Ectodermal cell (in vitro differentiated cells): Measurements from ENCODE around the gene SNX20.

Source experiments
- H3K27ac ChIP-seq: 2 replicates; pipeline ENCODE4 v1.7.0; 2013; ENCODE audit warnings: mild to moderate bottlenecking, low read depth, low read length; ENCODE audit not compliant: insufficient read depth, poor library complexity, severe bottlenecking
- H3K27me3 ChIP-seq: 2 replicates; pipeline ENCODE4 v1.7.0; 2013; ENCODE audit warnings: mild to moderate bottlenecking, low read length; ENCODE audit not compliant: insufficient read depth, control insufficient read depth, poor library complexity, severe bottlenecking
- H3K36me3 ChIP-seq: one replicate; pipeline ENCODE4 v1.7.0; 2013; ENCODE audit warnings: low read length; ENCODE audit not compliant: control insufficient read depth, insufficient read depth
- H3K4me1 ChIP-seq: one replicate; pipeline ENCODE4 v1.7.0; 2013; ENCODE audit warnings: low read length; ENCODE audit not compliant: control insufficient read depth, insufficient read depth
- H3K4me3 ChIP-seq: 2 replicates; pipeline ENCODE4 v1.7.0; 2013; ENCODE audit warnings: low read depth, low read length, control low read depth; ENCODE audit not compliant: insufficient read depth
- H3K9me3 ChIP-seq: 2 replicates; pipeline ENCODE4 v1.7.0; 2013; ENCODE audit warnings: mild to moderate bottlenecking, low read length, moderate library complexity; ENCODE audit not compliant: control insufficient read depth
- WGBS, 2 experiments: methylation state at CpG; one replicate each; pipeline ENCODE4 v1.1.7; 2013; ENCODE audit warnings: missing lambda C conversion rate in 2 of 2; 5-methylcytosine and 5-hydroxymethylcytosine counted together

The SNX20 gene

GRCh38 chr16:50657241-50657640, 23.9 kb downstream of the SNX20 start:
- H3K4me3 ChIP-seq, result no peak overlapping the region
- peaks cover 7% of the 10 kb centered on the region for H3K4me1 ChIP-seq
- H3K27me3 ChIP-seq, result no peaks in the 10 kb centered on the region
- WGBS, 2 experiments, result 81% methylated on average over 5 of the region's 5 CpGs
- H3K27ac ChIP-seq, result no peak overlapping the region
- no peaks in the 10 kb centered on the region for H3K36me3 ChIP-seq
- no peaks in the 10 kb centered on the region for H3K9me3 ChIP-seq

GRCh38 chr16:50655558-50656055, 25.5 kb downstream of the SNX20 start:
- H3K9me3 ChIP-seq, result no peaks in the 10 kb centered on the region
- H3K36me3 ChIP-seq, result no peaks in the 10 kb centered on the region

GRCh38 chr16:50653633-50654519, 27.2 kb downstream of the SNX20 start:
- Histone ChIP-seq H3K4me3 (no peak overlapping the region), H3K27ac (no peak overlapping the region)
- WGBS, 2 experiments, result 87 to 90% methylated on average over 11 of the region's 11 CpGs

More at GRCh38 chr16:50655558-50656055, 25.5 kb downstream of the SNX20 start:
- no peak overlapping the region for H3K27ac ChIP-seq
- no peak overlapping the region for H3K4me3 ChIP-seq
- H3K27me3 ChIP-seq, result no peaks in the 10 kb centered on the region
- peaks cover 7% of the 10 kb centered on the region for H3K4me1 ChIP-seq
- 90 to 93% methylated on average over 3 of the region's 3 CpGs for WGBS, 2 experiments

GRCh38 chr16:50652836-50653425, 28.2 kb downstream of the SNX20 start:
- 87 to 89% methylated on average over 13 to 14 of the region's 14 CpGs for WGBS, 2 experiments
- Histone ChIP-seq H3K4me1 (peaks cover 6% of the 10 kb centered on the region), H3K27me3 (no peaks in the 10 kb centered on the region), H3K4me3 (no peak overlapping the region), H3K36me3 (no peaks in the 10 kb centered on the region), H3K27ac (no peak overlapping the region), H3K9me3 (no peaks in the 10 kb centered on the region)

More at GRCh38 chr16:50653633-50654519, 27.2 kb downstream of the SNX20 start:
- H3K27me3 ChIP-seq, result no peaks in the 10 kb centered on the region
- H3K4me1 ChIP-seq, result peaks cover 7% of the 10 kb centered on the region
- no peaks in the 10 kb centered on the region for H3K9me3 ChIP-seq
- no peaks in the 10 kb centered on the region for H3K36me3 ChIP-seq

- no peaks in the 10 kb centered on the region for H3K4me1 ChIP-seq
- WGBS, 2 experiments, result 95 to 98% methylated on average over 3 of the region's 3 CpGs
- no peak overlapping the region for H3K27ac ChIP-seq
- H3K9me3 ChIP-seq, result no peaks in the 10 kb centered on the region
- H3K27me3 ChIP-seq, result no peaks in the 10 kb centered on the region
- no peaks in the 10 kb centered on the region for H3K36me3 ChIP-seq
- no peak overlapping the region for H3K4me3 ChIP-seq
Measured at GRCh38 chr16:50651835-50652438, 29.2 kb downstream of the SNX20 start.

GRCh38 chr16:50646345-50646744, 34.8 kb downstream of the SNX20 start:
- 66 to 73% methylated on average over 8 of the region's 8 CpGs for WGBS, 2 experiments
- Histone ChIP-seq H3K27me3 (no peaks in the 10 kb centered on the region), H3K27ac (no peak overlapping the region), H3K4me1 (peaks cover 24% of the 10 kb centered on the region), H3K36me3 (no peaks in the 10 kb centered on the region), H3K9me3 (no peaks in the 10 kb centered on the region), H3K4me3 (no peak overlapping the region)

GRCh38 chr16:50645563-50646220, 35.4 kb downstream of the SNX20 start:
- Histone ChIP-seq H3K4me3 (no peak overlapping the region), H3K4me1 (peaks cover 24% of the 10 kb centered on the region), H3K36me3 (no peaks in the 10 kb centered on the region), H3K27ac (peak overlapping the region; percentile 68), H3K27me3 (no peaks in the 10 kb centered on the region), H3K9me3 (no peaks in the 10 kb centered on the region)
- 38% methylated on average over 20 of the region's 20 CpGs for WGBS, 2 experiments

GRCh38 chr16:50644729-50645128, 36.4 kb downstream of the SNX20 start:
- Histone ChIP-seq H3K4me3 (no peak overlapping the region), H3K27me3 (no peaks in the 10 kb centered on the region), H3K27ac (no peak overlapping the region), H3K36me3 (no peaks in the 10 kb centered on the region), H3K4me1 (peaks cover 24% of the 10 kb centered on the region), H3K9me3 (no peaks in the 10 kb centered on the region)
- 58 to 64% methylated on average over 6 of the region's 6 CpGs for WGBS, 2 experiments

- Histone ChIP-seq H3K27ac (no peak overlapping the region), H3K4me1 (peaks cover 24% of the 10 kb centered on the region), H3K9me3 (no peaks in the 10 kb centered on the region), H3K27me3 (no peaks in the 10 kb centered on the region), H3K4me3 (no peak overlapping the region), H3K36me3 (no peaks in the 10 kb centered on the region)
- WGBS, 2 experiments, result 90 to 94% methylated on average over 5 of the region's 5 CpGs
Measured at GRCh38 chr16:50644245-50644644, 36.9 kb downstream of the SNX20 start.
